ENCODE data around the gene PER1. TPM values are rescaled to one million over a fixed set of nuclear protein-coding genes. Genes with fewer than 3 reads are reported as not detected.

Gene PER1
- total RNA-seq, 1 experiment from 2014 or later: 87.6 TPM

DNA sequence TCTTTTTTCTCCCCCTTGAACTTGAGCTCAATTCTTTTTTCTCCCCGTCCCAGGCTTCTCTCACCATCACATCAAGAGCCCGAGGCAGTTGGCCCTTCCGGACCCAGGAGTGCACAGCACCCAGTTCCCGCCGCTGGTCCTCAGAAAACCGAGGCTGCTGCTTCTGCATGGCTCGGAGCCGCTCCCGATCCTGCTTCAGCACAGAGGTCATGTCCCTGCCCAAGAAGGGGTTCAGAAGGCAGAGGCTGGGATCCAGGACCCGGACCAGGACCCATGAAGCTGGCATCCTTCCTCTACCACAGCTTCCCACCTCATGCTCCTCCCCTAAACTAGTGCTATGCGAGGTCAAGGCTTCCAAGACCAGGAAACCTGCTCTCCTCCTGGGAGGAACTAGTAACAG, 10.5 kb downstream of the PER1 start:
- 0 out of 2 replicates have a peak, but pooled peaks cover 6% of the 10 kb centered on the region for H4K20me1 ChIP-seq (ENCODE audit: insufficient read depth)
- H3K4me3 ChIP-seq (replicated peaks in 1 of 2; ENCODE audit: low read depth in 1 of 2, low read length in 2 of 2): no peak overlapping the region
- BruUV-seq (replicated peaks): no TSS peak
- no peak for DNase-seq (ENCODE audit: low read depth, low spot score)
- TF ChIP-seq SRF (IDR thresholded peaks at IDR 0.05; ENCODE audit: low read depth): no peak
- no peak for TF ChIP-seq EZH2phosphoT487 (IDR thresholded peaks at IDR 0.05; ENCODE audit: borderline replicate concordance)
- no peak for TF ChIP-seq FOSL1 (IDR thresholded peaks at IDR 0.05; ENCODE audit: low read depth)
- TF ChIP-seq, protein P1, sequence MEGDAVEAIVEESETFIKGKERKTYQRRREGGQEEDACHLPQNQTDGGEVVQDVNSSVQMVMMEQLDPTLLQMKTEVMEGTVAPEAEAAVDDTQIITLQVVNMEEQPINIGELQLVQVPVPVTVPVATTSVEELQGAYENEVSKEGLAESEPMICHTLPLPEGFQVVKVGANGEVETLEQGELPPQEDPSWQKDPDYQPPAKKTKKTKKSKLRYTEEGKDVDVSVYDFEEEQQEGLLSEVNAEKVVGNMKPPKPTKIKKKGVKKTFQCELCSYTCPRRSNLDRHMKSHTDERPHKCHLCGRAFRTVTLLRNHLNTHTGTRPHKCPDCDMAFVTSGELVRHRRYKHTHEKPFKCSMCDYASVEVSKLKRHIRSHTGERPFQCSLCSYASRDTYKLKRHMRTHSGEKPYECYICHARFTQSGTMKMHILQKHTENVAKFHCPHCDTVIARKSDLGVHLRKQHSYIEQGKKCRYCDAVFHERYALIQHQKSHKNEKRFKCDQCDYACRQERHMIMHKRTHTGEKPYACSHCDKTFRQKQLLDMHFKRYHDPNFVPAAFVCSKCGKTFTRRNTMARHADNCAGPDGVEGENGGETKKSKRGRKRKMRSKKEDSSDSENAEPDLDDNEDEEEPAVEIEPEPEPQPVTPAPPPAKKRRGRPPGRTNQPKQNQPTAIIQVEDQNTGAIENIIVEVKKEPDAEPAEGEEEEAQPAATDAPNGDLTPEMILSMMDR (IDR thresholded peaks at IDR 0.05 in 2 of 3, conservative IDR thresholded peaks at IDR 0.05 in 1 of 3; ENCODE audit: borderline replicate concordance in 1 of 3, insufficient read depth in 1 of 3, low read depth in 2 of 3, low read length in 2 of 3): no peak
- TF ChIP-seq YY1 (IDR thresholded peaks at IDR 0.05; ENCODE audit: extremely low read depth, insufficient replicate concordance, low read depth, low read length): no peak
- no peak for TF ChIP-seq ZNF274 (IDR thresholded peaks at IDR 0.05; ENCODE audit: low read depth, low read length)
- no peak for TF ChIP-seq CEBPB (IDR thresholded peaks at IDR 0.05; ENCODE audit: low read depth)
- TF ChIP-seq JUND (IDR thresholded peaks at IDR 0.05): no peak
- no peak for TF ChIP-seq TCF7L2 (IDR thresholded peaks at IDR 0.05; ENCODE audit: borderline replicate concordance, extremely low read depth, insufficient read depth, insufficient read length)
- TF ChIP-seq RAD21 (IDR thresholded peaks at IDR 0.05; ENCODE audit: low read depth): no peak
- no peak for TF ChIP-seq SIN3A (IDR thresholded peaks at IDR 0.05; ENCODE audit: low read depth)
- TF ChIP-seq, protein P2, sequence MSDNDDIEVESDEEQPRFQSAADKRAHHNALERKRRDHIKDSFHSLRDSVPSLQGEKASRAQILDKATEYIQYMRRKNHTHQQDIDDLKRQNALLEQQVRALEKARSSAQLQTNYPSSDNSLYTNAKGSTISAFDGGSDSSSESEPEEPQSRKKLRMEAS (IDR thresholded peaks at IDR 0.05): no peak
- TF ChIP-seq POLR2AphosphoS5 (IDR thresholded peaks at IDR 0.05; ENCODE audit: low read depth, low read length): no peak
- TF ChIP-seq, protein P3, sequence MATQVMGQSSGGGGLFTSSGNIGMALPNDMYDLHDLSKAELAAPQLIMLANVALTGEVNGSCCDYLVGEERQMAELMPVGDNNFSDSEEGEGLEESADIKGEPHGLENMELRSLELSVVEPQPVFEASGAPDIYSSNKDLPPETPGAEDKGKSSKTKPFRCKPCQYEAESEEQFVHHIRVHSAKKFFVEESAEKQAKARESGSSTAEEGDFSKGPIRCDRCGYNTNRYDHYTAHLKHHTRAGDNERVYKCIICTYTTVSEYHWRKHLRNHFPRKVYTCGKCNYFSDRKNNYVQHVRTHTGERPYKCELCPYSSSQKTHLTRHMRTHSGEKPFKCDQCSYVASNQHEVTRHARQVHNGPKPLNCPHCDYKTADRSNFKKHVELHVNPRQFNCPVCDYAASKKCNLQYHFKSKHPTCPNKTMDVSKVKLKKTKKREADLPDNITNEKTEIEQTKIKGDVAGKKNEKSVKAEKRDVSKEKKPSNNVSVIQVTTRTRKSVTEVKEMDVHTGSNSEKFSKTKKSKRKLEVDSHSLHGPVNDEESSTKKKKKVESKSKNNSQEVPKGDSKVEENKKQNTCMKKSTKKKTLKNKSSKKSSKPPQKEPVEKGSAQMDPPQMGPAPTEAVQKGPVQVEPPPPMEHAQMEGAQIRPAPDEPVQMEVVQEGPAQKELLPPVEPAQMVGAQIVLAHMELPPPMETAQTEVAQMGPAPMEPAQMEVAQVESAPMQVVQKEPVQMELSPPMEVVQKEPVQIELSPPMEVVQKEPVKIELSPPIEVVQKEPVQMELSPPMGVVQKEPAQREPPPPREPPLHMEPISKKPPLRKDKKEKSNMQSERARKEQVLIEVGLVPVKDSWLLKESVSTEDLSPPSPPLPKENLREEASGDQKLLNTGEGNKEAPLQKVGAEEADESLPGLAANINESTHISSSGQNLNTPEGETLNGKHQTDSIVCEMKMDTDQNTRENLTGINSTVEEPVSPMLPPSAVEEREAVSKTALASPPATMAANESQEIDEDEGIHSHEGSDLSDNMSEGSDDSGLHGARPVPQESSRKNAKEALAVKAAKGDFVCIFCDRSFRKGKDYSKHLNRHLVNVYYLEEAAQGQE (IDR thresholded peaks at IDR 0.05; ENCODE audit: low read depth): no peak
- TF ChIP-seq CBX3 (IDR thresholded peaks at IDR 0.05; ENCODE audit: low read depth): no peak
- TF ChIP-seq ELF1 (IDR thresholded peaks at IDR 0.05; ENCODE audit: borderline replicate concordance, low read depth): no peak
- no peak for TF ChIP-seq ZFX (IDR thresholded peaks at IDR 0.05)
- TF ChIP-seq SP1 (IDR thresholded peaks at IDR 0.05; ENCODE audit: low read depth): no peak
- TF ChIP-seq EGR1 (IDR thresholded peaks at IDR 0.05; ENCODE audit: low read depth): no peak
- no peaks in the 10 kb centered on the region for H3K79me2 ChIP-seq (ENCODE audit: insufficient read depth, low read length)
- ATAC-seq: no peak
- no peak overlapping the region for H2AFZ ChIP-seq (ENCODE audit: low read depth, low read length, poor library complexity, severe bottlenecking)
- H3K4me1 ChIP-seq (ENCODE audit: control insufficient read depth in 1 of 2, insufficient read depth in 2 of 2, low read length in 2 of 2): peaks cover 15 to 42% of the 10 kb centered on the region in 2 experiments
- ChIA-PET RAD21 (ENCODE audit: low non-redundant PET in 1 of 2, low total read pairs in 2 of 2, uncharacterized antibody in 2 of 2, unreplicated experiment in 2 of 2) (no interaction called here), POLR2A (interaction anchor here (1.1 kb wide), 1 partner anchor 9 kb away, joined by 4 read pairs; no protein-coding TSS in a partner anchor), CTCF (interaction anchor here (1.6 kb wide), 1 partner anchor 9 kb away, joined by 4 read pairs; no protein-coding TSS in a partner anchor)
- no peaks in the 10 kb centered on the region for H3K9me3 ChIP-seq (ENCODE audit: control insufficient read depth in 1 of 2, insufficient read depth in 1 of 2, low read depth in 1 of 2, low read length in 2 of 2)
- H3K27ac ChIP-seq (ENCODE audit: low read depth, low read length): no peak overlapping the region
- intact Hi-C loops (cut with micrococcal nuclease): no loop called here
- H3K9me2 ChIP-seq (ENCODE audit: insufficient read depth): no peaks in the 10 kb centered on the region
- H3K27me3 ChIP-seq (ENCODE audit: insufficient read depth, low read length): no peaks in the 10 kb centered on the region
- peaks cover 19 to 47% of the 10 kb centered on the region in 2 experiments for H3K36me3 ChIP-seq (ENCODE audit: control insufficient read depth in 1 of 2, insufficient read depth in 2 of 2, low read length in 2 of 2)
- H3K4me2 ChIP-seq (ENCODE audit: low read length): no peak overlapping the region
- H3K9ac ChIP-seq (ENCODE audit: low read length): no peak overlapping the region
